K562 (cell line): Measurements from ENCODE around the gene MED29. TPM values are rescaled to one million over a fixed set of nuclear protein-coding genes. Genes with fewer than 3 reads are reported as not detected.
A peak's percentile ranks its signal among the peaks of the same experiment; 100 is the strongest.

Experiments used
- ARHGAP35 ChIP-seq: fragments of 450-650 bp; IDR thresholded peaks from 2 replicates; pipeline ENCODE4 v1.6.1; 2018; ENCODE audit not compliant: partially characterized antibody
- ARID3A ChIP-seq: IDR thresholded peaks from 2 replicates; pipeline ENCODE4 v1.6.1; 2012; ENCODE audit warnings: low read depth, low read length, improper control_type of control experiment, borderline replicate concordance
- E2F1 ChIP-seq: sonication (generic); formaldehyde crosslinking; IDR thresholded peaks from 2 replicates; pipeline ENCODE4 v1.8.1; 2023; ENCODE audit warnings: mild to moderate bottlenecking, missing genetic modification reagents, moderate library complexity
- ESRRB ChIP-seq: fragments of 250-450 bp; sonication (Bioruptor Pico); IDR thresholded peaks from 2 replicates; pipeline ENCODE4 v1.5.0; 2020; ENCODE audit warnings: mild to moderate bottlenecking, moderate library complexity, borderline replicate concordance
- GMEB1 ChIP-seq: fragments of 250-450 bp; sonication (Bioruptor Pico); IDR thresholded peaks from 2 replicates; pipeline ENCODE4 v1.4.0; 2020; ENCODE audit warnings: mild to moderate bottlenecking
- HDAC8 ChIP-seq: fragments of 450-650 bp; IDR thresholded peaks from 2 replicates; pipeline ENCODE4 v1.6.1; 2016; ENCODE audit warnings: mild to moderate bottlenecking, missing genetic modification characterization, moderate library complexity, missing compliant biosample characterization
- JUN ChIP-seq, 2 experiments: sonication (generic) in 1 of 2; formaldehyde crosslinking in 1 of 2; IDR thresholded peaks; 2 replicates each; pipeline versions ENCODE4 v1.6.1 to v1.8.0; 2012 to 2022; ENCODE audit warnings: borderline replicate concordance in 2 of 2, mild to moderate bottlenecking in 2 of 2, improper control_type of control experiment in 1 of 2, low read depth in 1 of 2, low read length in 1 of 2, missing genetic modification reagents in 1 of 2
- PHF21A ChIP-seq: fragments of 450-650 bp; IDR thresholded peaks from 2 replicates; pipeline ENCODE4 v1.6.1; 2017; ENCODE audit warnings: low read depth, borderline replicate concordance
- RBBP5 ChIP-seq: fragments of 200-600 bp; sonication (generic); IDR thresholded peaks from 2 replicates; pipeline ENCODE4 v1.6.1; 2012; ENCODE audit warnings: borderline replicate concordance, mild to moderate bottlenecking, low read length, control low read depth, inconsistent platforms; ENCODE audit not compliant: insufficient read depth, poor library complexity, severe bottlenecking
- SAFB2 ChIP-seq: fragments of 200-400 bp; formaldehyde crosslinking; IDR thresholded peaks from 2 replicates; pipeline ENCODE4 v1.6.1; 2018; ENCODE audit warnings: borderline replicate concordance, low read length, low read depth, moderate library complexity; ENCODE audit not compliant: severe bottlenecking
- SMAD1 ChIP-seq: fragments of 150-350 bp; IDR thresholded peaks from 2 replicates; pipeline ENCODE4 v1.6.1; 2014; ENCODE audit warnings: low read length, low read depth; ENCODE audit not compliant: partially characterized antibody
- SMARCA5 ChIP-seq: fragments of 450-650 bp; IDR thresholded peaks from 2 replicates; pipeline ENCODE4 v1.6.1; 2016
- ZBTB43 ChIP-seq: sonication (generic); formaldehyde crosslinking; IDR thresholded peaks from 2 replicates; pipeline ENCODE4 v1.8.0; 2023; ENCODE audit warnings: mild to moderate bottlenecking, missing genetic modification reagents
- ZNF274 ChIP-seq: IDR thresholded peaks from 2 replicates; pipeline ENCODE4 v1.6.1; 2011; ENCODE audit warnings: low read depth, mild to moderate bottlenecking, low read length, moderate library complexity, borderline replicate concordance
- ZNF3 ChIP-seq: fragments of 250-450 bp; sonication (Bioruptor Pico); IDR thresholded peaks from 2 replicates; pipeline ENCODE4 v1.5.0; 2021; ENCODE audit warnings: mild to moderate bottlenecking, moderate library complexity
- ZNF436 ChIP-seq: fragments of 250-450, 450-650 bp; sonication (Bioruptor Pico); formaldehyde crosslinking; IDR thresholded peaks from 2 replicates; pipeline ENCODE4 v1.7.0; 2020; ENCODE audit warnings: mild to moderate bottlenecking
- polyA plus RNA-seq, 8 experiments: library from polyadenylated mRNA; depleted of rRNA in 4 of 8; stranded (reverse) in 5 of 8; unstranded in 3 of 8; fragments of >200 nt; fragmentation: Nextera tagmentation in 2 of 8; fragmentation: Illumina TruSeq in 1 of 8; extraction: Ambion mirVana in 2 of 8; extraction: Trizol in 1 of 8; gene quantifications; 2 replicates each; pipeline versions ENCODE4 v1.2.1 to v1.2.3, GENCODE V29; 2011 to 2014; ENCODE audit warnings: inconsistent platforms in 1 of 8, missing spikeins in 1 of 8
- total RNA-seq, 7 experiments: library from RNA; depleted of rRNA in 6 of 7; stranded (reverse); fragments of >200 nt in 6 of 7; fragmentation: Illumina TruSeq in 2 of 7; extraction: Trizol in 2 of 7; gene quantifications; 2 replicates each; pipeline versions ENCODE4 v1.2.1 to v1.2.3, GENCODE V29; 2011 to 2021; ENCODE audit warnings: low replicate concordance in 1 of 7
- TF ChIP-seq, protein P1 (sequence below): sonication (generic); formaldehyde crosslinking; IDR thresholded peaks from 2 replicates; pipeline ENCODE4 v1.8.1; 2023; ENCODE audit warnings: mild to moderate bottlenecking, missing genetic modification reagents

MED29 gene
- total and polyA plus RNA-seq, 9 of the 15 experiments (the other 6 are each of a cell fraction or from before 2014, with no cell fraction given): 1.8 to 22.6 (median 12.4) TPM

- TF ChIP-seq ZNF436 (CRISPR knock-in tag): no peak
- TF ChIP-seq ZNF3 (CRISPR knock-in tag): no peak
- TF ChIP-seq ZBTB43 (CRISPR knock-in tag): no peak
- peak; percentile 92 for TF ChIP-seq PHF21A
- TF ChIP-seq ARHGAP35: no peak
- TF ChIP-seq SAFB2: no peak
- TF ChIP-seq, protein P1, sequence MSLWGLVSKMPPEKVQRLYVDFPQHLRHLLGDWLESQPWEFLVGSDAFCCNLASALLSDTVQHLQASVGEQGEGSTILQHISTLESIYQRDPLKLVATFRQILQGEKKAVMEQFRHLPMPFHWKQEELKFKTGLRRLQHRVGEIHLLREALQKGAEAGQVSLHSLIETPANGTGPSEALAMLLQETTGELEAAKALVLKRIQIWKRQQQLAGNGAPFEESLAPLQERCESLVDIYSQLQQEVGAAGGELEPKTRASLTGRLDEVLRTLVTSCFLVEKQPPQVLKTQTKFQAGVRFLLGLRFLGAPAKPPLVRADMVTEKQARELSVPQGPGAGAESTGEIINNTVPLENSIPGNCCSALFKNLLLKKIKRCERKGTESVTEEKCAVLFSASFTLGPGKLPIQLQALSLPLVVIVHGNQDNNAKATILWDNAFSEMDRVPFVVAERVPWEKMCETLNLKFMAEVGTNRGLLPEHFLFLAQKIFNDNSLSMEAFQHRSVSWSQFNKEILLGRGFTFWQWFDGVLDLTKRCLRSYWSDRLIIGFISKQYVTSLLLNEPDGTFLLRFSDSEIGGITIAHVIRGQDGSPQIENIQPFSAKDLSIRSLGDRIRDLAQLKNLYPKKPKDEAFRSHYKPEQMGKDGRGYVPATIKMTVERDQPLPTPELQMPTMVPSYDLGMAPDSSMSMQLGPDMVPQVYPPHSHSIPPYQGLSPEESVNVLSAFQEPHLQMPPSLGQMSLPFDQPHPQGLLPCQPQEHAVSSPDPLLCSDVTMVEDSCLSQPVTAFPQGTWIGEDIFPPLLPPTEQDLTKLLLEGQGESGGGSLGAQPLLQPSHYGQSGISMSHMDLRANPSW (CRISPR knock-in tag): no peak
- no peak for TF ChIP-seq GMEB1 (CRISPR knock-in tag)
- TF ChIP-seq SMAD1: no peak
- peak; percentile 77 for TF ChIP-seq JUN (IDR thresholded peaks at IDR 0.05; ENCODE audit: borderline replicate concordance, low read depth, low read length)
- 0 out of 2 replicates have a peak, but pooled peaks have one; percentile 40 for TF ChIP-seq JUN (CRISPR knock-in tag; IDR thresholded peaks at IDR 0.05; ENCODE audit: borderline replicate concordance)
- no peak for TF ChIP-seq ZNF274
- peak; percentile 38; the same call in 1 of the 2 replicates for TF ChIP-seq SMARCA5
- no peak for TF ChIP-seq E2F1
- no peak for TF ChIP-seq ESRRB
- no peak for TF ChIP-seq HDAC8 (tag)
- peak; percentile 54 for TF ChIP-seq RBBP5
- TF ChIP-seq ARID3A: no peak
Measured at GRCh38 chr19:39430675-39431593, 39.8 kb downstream of the MED29 start (continued).
